Measurements from ENCODE around the gene CRACDL.

DNA sequence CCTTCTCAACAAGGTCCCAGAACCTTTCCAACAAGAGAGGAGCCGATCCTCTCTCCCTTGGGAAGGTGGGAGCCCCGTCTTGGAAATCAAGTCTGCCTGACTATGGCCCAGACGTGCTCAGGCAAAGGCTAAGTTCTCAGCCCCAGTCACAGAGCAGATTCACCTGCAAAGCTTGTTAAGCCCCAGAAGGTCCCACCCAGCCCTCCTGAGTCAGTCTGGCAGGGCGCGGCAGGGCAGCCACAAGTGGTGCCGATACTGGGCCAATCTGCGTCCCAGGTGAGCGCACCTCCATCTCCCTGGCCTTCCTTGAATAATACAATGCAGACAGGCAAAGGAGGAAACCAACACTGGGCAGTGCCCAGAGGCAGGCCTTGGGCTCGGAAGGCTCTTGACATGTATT lies 15.0 kb downstream of the CRACDL start:
- TF ChIP-seq CREB1 (IDR thresholded peaks at IDR 0.05; ENCODE audit: low read depth): no peak
- TF ChIP-seq, protein P1, sequence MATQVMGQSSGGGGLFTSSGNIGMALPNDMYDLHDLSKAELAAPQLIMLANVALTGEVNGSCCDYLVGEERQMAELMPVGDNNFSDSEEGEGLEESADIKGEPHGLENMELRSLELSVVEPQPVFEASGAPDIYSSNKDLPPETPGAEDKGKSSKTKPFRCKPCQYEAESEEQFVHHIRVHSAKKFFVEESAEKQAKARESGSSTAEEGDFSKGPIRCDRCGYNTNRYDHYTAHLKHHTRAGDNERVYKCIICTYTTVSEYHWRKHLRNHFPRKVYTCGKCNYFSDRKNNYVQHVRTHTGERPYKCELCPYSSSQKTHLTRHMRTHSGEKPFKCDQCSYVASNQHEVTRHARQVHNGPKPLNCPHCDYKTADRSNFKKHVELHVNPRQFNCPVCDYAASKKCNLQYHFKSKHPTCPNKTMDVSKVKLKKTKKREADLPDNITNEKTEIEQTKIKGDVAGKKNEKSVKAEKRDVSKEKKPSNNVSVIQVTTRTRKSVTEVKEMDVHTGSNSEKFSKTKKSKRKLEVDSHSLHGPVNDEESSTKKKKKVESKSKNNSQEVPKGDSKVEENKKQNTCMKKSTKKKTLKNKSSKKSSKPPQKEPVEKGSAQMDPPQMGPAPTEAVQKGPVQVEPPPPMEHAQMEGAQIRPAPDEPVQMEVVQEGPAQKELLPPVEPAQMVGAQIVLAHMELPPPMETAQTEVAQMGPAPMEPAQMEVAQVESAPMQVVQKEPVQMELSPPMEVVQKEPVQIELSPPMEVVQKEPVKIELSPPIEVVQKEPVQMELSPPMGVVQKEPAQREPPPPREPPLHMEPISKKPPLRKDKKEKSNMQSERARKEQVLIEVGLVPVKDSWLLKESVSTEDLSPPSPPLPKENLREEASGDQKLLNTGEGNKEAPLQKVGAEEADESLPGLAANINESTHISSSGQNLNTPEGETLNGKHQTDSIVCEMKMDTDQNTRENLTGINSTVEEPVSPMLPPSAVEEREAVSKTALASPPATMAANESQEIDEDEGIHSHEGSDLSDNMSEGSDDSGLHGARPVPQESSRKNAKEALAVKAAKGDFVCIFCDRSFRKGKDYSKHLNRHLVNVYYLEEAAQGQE (IDR thresholded peaks at IDR 0.05; ENCODE audit: low read depth): no peak
- TF ChIP-seq EP300 (IDR thresholded peaks at IDR 0.05; ENCODE audit: borderline replicate concordance): no peak
- TF ChIP-seq, protein P2, sequence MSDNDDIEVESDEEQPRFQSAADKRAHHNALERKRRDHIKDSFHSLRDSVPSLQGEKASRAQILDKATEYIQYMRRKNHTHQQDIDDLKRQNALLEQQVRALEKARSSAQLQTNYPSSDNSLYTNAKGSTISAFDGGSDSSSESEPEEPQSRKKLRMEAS (IDR thresholded peaks at IDR 0.05): no peak
- TF ChIP-seq ZBTB7A (IDR thresholded peaks at IDR 0.05; ENCODE audit: low read depth): no peak
- no peak for TF ChIP-seq RAD21 (IDR thresholded peaks at IDR 0.05; ENCODE audit: low read depth)
- TF ChIP-seq TAF1 (IDR thresholded peaks at IDR 0.05; ENCODE audit: low read depth): no peak
- TF ChIP-seq CEBPB (IDR thresholded peaks at IDR 0.05): no peak
- no peak for TF ChIP-seq EGR1 (IDR thresholded peaks at IDR 0.05)
- no peak for TF ChIP-seq FOXM1 (IDR thresholded peaks at IDR 0.05; ENCODE audit: borderline replicate concordance, low read depth)
- TF ChIP-seq YY1 (IDR thresholded peaks at IDR 0.05; ENCODE audit: low read depth): no peak
- TF ChIP-seq TCF12 (IDR thresholded peaks at IDR 0.05; ENCODE audit: low read depth): no peak
